HepG2 (cell line): Measurements from ENCODE around the gene KCNIP4. TPM values are rescaled to one million over a fixed set of nuclear protein-coding genes. Genes with fewer than 3 reads are reported as not detected.

Source experiments
- ATAC-seq: fragments of 200-7000 bp; cut with Tn5 transposase; 3 replicates; pipeline ENCODE4 v1.9.1; 2020; ENCODE audit warnings: mild to moderate bottlenecking, moderate library complexity
- BruUV-seq: library from RNA; stranded (reverse); fragments of 400-500 nt; replicated peaks from 2 replicates; lab custom pipeline; 2021; lab: Mats Ljungman, UMichigan
- CTCF ChIA-PET: fragments of 300-600 bp; formaldehyde crosslinking; extraction: SDS; loops from one replicate; lab custom pipeline; 2021; ENCODE audit warnings: low total read pairs, inconsistent platforms, low intra/inter-chr PET ratio; lab: Yijun Ruan, JAX
- POLR2A ChIA-PET: fragments of 350-600 bp; sonication (Branson Sonifier 250); formaldehyde crosslinking; loops from one replicate; lab custom pipeline; 2020; ENCODE audit warnings: antibody characterized with exemption, inconsistent platforms; lab: Yijun Ruan, JAX
- DNase-seq: peaks from one replicate; pipeline ENCODE4 v3.0.0-alpha.2; 2015; ENCODE audit warnings: low spot score
- FAIRE-seq: peaks from 3 replicates; lab custom pipeline; 2011; peaks lifted over from hg19 to GRCh38; lab: Jason Lieb, UNC
- H2AFZ ChIP-seq: one replicate; pipeline ENCODE4 v1.6.1; 2011; ENCODE audit warnings: low read length, inconsistent platforms
- H3K27ac ChIP-seq: fragments of 300-600 bp; 3 replicates; pipeline ENCODE4 v1.8.0; 2011; ENCODE audit warnings: mixed run types, mild to moderate bottlenecking, mixed read lengths, low read length, inconsistent platforms; ENCODE audit not compliant: insufficient read depth; ENCODE audit errors: extremely low read length
- H3K27me3 ChIP-seq, 2 experiments: fragments of 200-600 bp in 1 of 2; 2 replicates in 1 of 2; 3 replicates in 1 of 2; pipeline versions ENCODE4 v1.6.0 to v1.8.0; 2011; ENCODE audit warnings: low read length in 2 of 2, mild to moderate bottlenecking in 2 of 2, moderate library complexity in 2 of 2, inconsistent platforms in 1 of 2; ENCODE audit not compliant: insufficient read depth in 2 of 2, control insufficient read depth in 1 of 2
- H3K36me3 ChIP-seq, 2 experiments: fragments of 200-600 bp in 1 of 2; replicated peaks in 1 of 2; 2 replicates in 1 of 2; 3 replicates in 1 of 2; pipeline versions ENCODE4 v1.5.1 to v1.8.0; 2011; ENCODE audit warnings: low read length in 2 of 2, inconsistent platforms in 1 of 2; ENCODE audit not compliant: insufficient read depth in 2 of 2, control insufficient read depth in 1 of 2
- H3K4me1 ChIP-seq: 2 replicates; pipeline ENCODE4 v1.5.1; 2012; ENCODE audit warnings: low read length, inconsistent platforms; ENCODE audit not compliant: insufficient read depth
- H3K4me2 ChIP-seq: 2 replicates; pipeline ENCODE4 v1.6.0; 2011; ENCODE audit warnings: low read depth, low read length, inconsistent platforms
- H3K4me3 ChIP-seq, 3 experiments: fragments of 200-600 bp in 1 of 3; sonication (generic), shearing (Covaris generic) in 1 of 3; replicated peaks in 1 of 3; 2 replicates each; pipeline ENCODE4 v1.5.1; 2011 to 2016; ENCODE audit warnings: low read length in 3 of 3, inconsistent platforms in 2 of 3, low read depth in 2 of 3, mild to moderate bottlenecking in 2 of 3, control low read depth in 1 of 3, mixed read lengths in 1 of 3; ENCODE audit not compliant: insufficient read depth in 1 of 3
- H3K79me2 ChIP-seq: one replicate; pipeline ENCODE4 v1.6.1; 2011; ENCODE audit warnings: low read length, inconsistent platforms; ENCODE audit not compliant: insufficient read depth
- H3K9ac ChIP-seq: 2 replicates; pipeline ENCODE4 v1.6.0; 2011; ENCODE audit warnings: mild to moderate bottlenecking, low read depth, low read length, inconsistent platforms; ENCODE audit not compliant: insufficient read depth
- H3K9me3 ChIP-seq: 2 replicates; pipeline ENCODE4 v1.5.1; 2012; ENCODE audit warnings: mild to moderate bottlenecking, low read length
- H4K20me1 ChIP-seq: 2 replicates; pipeline ENCODE4 v1.6.0; 2011; ENCODE audit warnings: inconsistent platforms, mild to moderate bottlenecking, low read length, moderate library complexity; ENCODE audit not compliant: insufficient read depth
- NR2F6 ChIP-seq, 2 experiments: IDR thresholded peaks; 2 replicates each; pipeline ENCODE4 v1.6.1; 2016; ENCODE audit warnings: antibody characterized with exemption in 1 of 2, mild to moderate bottlenecking in 1 of 2
- SIX1 ChIP-seq: sonication (generic); formaldehyde crosslinking; IDR thresholded peaks from 2 replicates; pipeline ENCODE4 v1.4.0; 2020; ENCODE audit warnings: missing genetic modification reagents, borderline replicate concordance
- SNRNP70 ChIP-seq: fragments of 200-400 bp; formaldehyde crosslinking; IDR thresholded peaks from 2 replicates; pipeline ENCODE4 v1.6.1; 2017; ENCODE audit warnings: mild to moderate bottlenecking, low read depth, low read length, moderate library complexity
- ZFP82 ChIP-seq: sonication (generic); formaldehyde crosslinking; IDR thresholded peaks from 2 replicates; pipeline ENCODE4 v1.5.1; 2020; ENCODE audit warnings: mild to moderate bottlenecking, missing genetic modification reagents, borderline replicate concordance
- ZNF30 ChIP-seq: sonication (generic); formaldehyde crosslinking; IDR thresholded peaks from 2 replicates; pipeline ENCODE4 v1.5.0; 2020; ENCODE audit warnings: mild to moderate bottlenecking, missing genetic modification reagents
- ZNF318 ChIP-seq: sonication (generic); formaldehyde crosslinking; IDR thresholded peaks from 2 replicates; pipeline ENCODE4 v1.4.0; 2020; ENCODE audit warnings: mild to moderate bottlenecking, missing genetic modification reagents
- ZNF484 ChIP-seq: sonication (generic); formaldehyde crosslinking; IDR thresholded peaks from 2 replicates; pipeline ENCODE4 v1.5.1; 2020; ENCODE audit warnings: mild to moderate bottlenecking, low read depth, missing genetic modification reagents, borderline replicate concordance
- in situ Hi-C: cut with HindIII; loops from 2 replicates; pipeline ENCODE4 v1.10.0; 2017; ENCODE audit warnings: low pct_unique_long_range_greater_than_20kb; ENCODE audit not compliant: extremely low pct_ligation_motif_present
- intact Hi-C: fragments of 100-400 bp; cut with micrococcal nuclease; formaldehyde crosslinking; loops from one replicate; pipeline ENCODE4 v1.10.0; 2022; ENCODE audit not compliant: unreplicated experiment
- polyA plus RNA-seq, 8 experiments: library from polyadenylated mRNA; depleted of rRNA in 3 of 8; stranded (reverse) in 7 of 8; unstranded in 1 of 8; fragments of >200 nt; fragmentation: Illumina TruSeq in 4 of 8; extraction: Trizol in 4 of 8; gene quantifications; 2 replicates each; pipeline versions ENCODE4 v1.2.1 to v1.2.3, GENCODE V29; 2011 to 2016; ENCODE audit warnings: low read depth in 4 of 8, missing spikeins in 1 of 8, mixed read lengths in 1 of 8; ENCODE audit not compliant: insufficient read depth in 1 of 8
- total RNA-seq, 5 experiments: library from RNA; depleted of rRNA; stranded (reverse); fragments of >200 nt; fragmentation: Illumina TruSeq; extraction: Trizol; gene quantifications; 2 replicates each; pipeline ENCODE4 v1.2.3, GENCODE V29; 2016; ENCODE audit warnings: low read depth in 1 of 5

KCNIP4 gene
- total and polyA plus RNA-seq, 2 of the 13 experiments (the other 11 are each of a cell fraction or from before 2014, with no cell fraction given), result 0.09 TPM; not detected in 1

- FAIRE-seq (no peak), ATAC-seq (no peak), DNase-seq (no peak)
- H3K9me3 ChIP-seq, result peaks cover 48% of the 10 kb centered on the region
- no peaks in the 10 kb centered on the region for H3K4me1 ChIP-seq
- H3K36me3 ChIP-seq, result no peaks in the 10 kb centered on the region
- POLR2A ChIA-PET, result no interaction called here
- in situ Hi-C loops (no loop called here), intact Hi-C loops (no loop called here)
- CTCF ChIA-PET, result no interaction called here
- H4K20me1 ChIP-seq, result no peaks in the 10 kb centered on the region
- no peak overlapping the region for H3K4me2 ChIP-seq
- H3K27me3 ChIP-seq, result no peaks in the 10 kb centered on the region
- no peak overlapping the region for H2AFZ ChIP-seq
- no peak overlapping the region for H3K4me3 ChIP-seq
- BruUV-seq, result no TSS peak
- no peaks in the 10 kb centered on the region for H3K79me2 ChIP-seq
- TF ChIP-seq SNRNP70 (no peak), ZNF30 (CRISPR knock-in tag) (no peak), SIX1 (no peak), ZNF318 (no peak), ZFP82 (CRISPR knock-in tag) (no peak), NR2F6 (IDR thresholded peaks at IDR 0.05) (no peak), NR2F6 (CRISPR knock-in tag; IDR thresholded peaks at IDR 0.05) (no peak), ZNF484 (no peak)
- TF ChIP-seq, all 625 proteins: peak for 0
- Histone ChIP-seq H3K27ac (no peak overlapping the region), H3K9ac (no peak overlapping the region)
Measured at GRCh38 chr4:21177871-21178270, 770.7 kb downstream of the KCNIP4 start.
